Heart left ventricle (tissue), 13 donors: ENCODE results near the gene EPN2.

Experiments used
- POLR2A ChIP-seq, 2 donors: fragments of 450-650 bp; IDR thresholded peaks; one replicate each; pipeline ENCODE4 v1.6.1; 2017; ENCODE audit warnings: antibody characterized with exemption in 2 of 2, mild to moderate bottlenecking in 2 of 2, moderate library complexity in 2 of 2
- TF ChIP-seq, protein P1 (sequence below), 12 donors: fragments of 200-600 bp; sonication (generic) in 4 of 12; IDR thresholded peaks; one replicate each; pipeline versions ENCODE4 v1.5.0 to v1.8.0; 2018 to 2022; ENCODE audit warnings: antibody characterized with exemption in 12 of 12, mild to moderate bottlenecking in 5 of 12
- donor health status: ischemic (EF 13 %, LVEDD 7.1; RV severe dilation, severe dysfunction).
- donor health status: DM: no; HTN: yes; CAD: no.
- donor health status: DM: no; HTN: no; CAD: no.
- donor health status: ischemic (EF 25% LVEDD 6.9; RV normal size, moderate dysfunction).
- donor health status: ischemic (EF 25% LVEDD 5.7; RV mildly dilated, moderate dysfunction).
- donor health status: ischemic (EF 35%, LVEDD 5.7; RV mildly dilated, moderate dysfunction).
- donor health status: nonischemic (EF 11% LVEDD 7.7; RV severe dilation, severe dysfunction).
- donor health status: DM: yes; HTN: yes; CAD: no.
- donor health status: PGD.
- donor health status: ischemic (EF 29% LVEDD 5.4; RV normal size, mild dysfunction).
- donor health status: nonischemic (EF 23%, LVEDD 6.1; RV moderate dilation, normal function).

GRCh38 chr17:19313066-19313745 lies 76.0 kb downstream of the EPN2 start:
- no peak for TF ChIP-seq POLR2A (IDR thresholded peaks at IDR 0.05)
- TF ChIP-seq, protein P1, sequence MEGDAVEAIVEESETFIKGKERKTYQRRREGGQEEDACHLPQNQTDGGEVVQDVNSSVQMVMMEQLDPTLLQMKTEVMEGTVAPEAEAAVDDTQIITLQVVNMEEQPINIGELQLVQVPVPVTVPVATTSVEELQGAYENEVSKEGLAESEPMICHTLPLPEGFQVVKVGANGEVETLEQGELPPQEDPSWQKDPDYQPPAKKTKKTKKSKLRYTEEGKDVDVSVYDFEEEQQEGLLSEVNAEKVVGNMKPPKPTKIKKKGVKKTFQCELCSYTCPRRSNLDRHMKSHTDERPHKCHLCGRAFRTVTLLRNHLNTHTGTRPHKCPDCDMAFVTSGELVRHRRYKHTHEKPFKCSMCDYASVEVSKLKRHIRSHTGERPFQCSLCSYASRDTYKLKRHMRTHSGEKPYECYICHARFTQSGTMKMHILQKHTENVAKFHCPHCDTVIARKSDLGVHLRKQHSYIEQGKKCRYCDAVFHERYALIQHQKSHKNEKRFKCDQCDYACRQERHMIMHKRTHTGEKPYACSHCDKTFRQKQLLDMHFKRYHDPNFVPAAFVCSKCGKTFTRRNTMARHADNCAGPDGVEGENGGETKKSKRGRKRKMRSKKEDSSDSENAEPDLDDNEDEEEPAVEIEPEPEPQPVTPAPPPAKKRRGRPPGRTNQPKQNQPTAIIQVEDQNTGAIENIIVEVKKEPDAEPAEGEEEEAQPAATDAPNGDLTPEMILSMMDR (IDR thresholded peaks at IDR 0.05): no peak
